NCI-H510A (cell line): ENCODE results near the gene ELOVL1.
"Not testable (repeated sequence)": the region's sequence is repeated elsewhere in the genome, so short reads cannot be mapped to it uniquely, and the experiment has no call there.

ENCODE experiments used
- DNase-seq: peaks from one replicate; lab custom pipeline; 2025; lab: John Stamatoyannopoulos, UW

ELOVL1 gene

GRCh38 chr1:43381612-43382011, 13.8 kb upstream of the ELOVL1 start:
- DNase-seq = no peak

- no peak for DNase-seq
These were observed 11.7 kb upstream of the ELOVL1 start for GRCh38 chr1:43379476-43379875.

GRCh38 chr1:43377831-43378230, 10.0 kb upstream of the ELOVL1 start:
- DNase-seq = no peak

- peak; percentile 57 for DNase-seq
These were observed 9.0 kb upstream of the ELOVL1 start for GRCh38 chr1:43376723-43377235.

- DNase-seq = no peak
These were observed 5.5 kb upstream of the ELOVL1 start for GRCh38 chr1:43373066-43373940.

GRCh38 chr1:43372172-43372571, 4.4 kb upstream of the ELOVL1 start:
- DNase-seq = no peak

GRCh38 chr1:43370564-43370963, 2.8 kb upstream of the ELOVL1 start:
- no peak for DNase-seq

GRCh38 chr1:43369779-43370178, 2.0 kb upstream of the ELOVL1 start:
- DNase-seq = not testable (repeated sequence)

- peak; percentile 57 for DNase-seq
These were observed 822 bp upstream of the ELOVL1 start for GRCh38 chr1:43368646-43369020.

- DNase-seq = peak; percentile 89
These were observed 546 bp downstream of the ELOVL1 start for GRCh38 chr1:43367026-43367903.

- DNase-seq = no peak
These were observed 1.2 kb downstream of the ELOVL1 start for GRCh38 chr1:43366601-43367025.

GRCh38 chr1:43366179-43366578, 1.6 kb downstream of the ELOVL1 start:
- peak; percentile 96 for DNase-seq

GRCh38 chr1:43365678-43366077, 2.1 kb downstream of the ELOVL1 start:
- DNase-seq = no peak

GRCh38 chr1:43363935-43364525, 3.8 kb downstream of the ELOVL1 start:
- DNase-seq = no peak

- no peak for DNase-seq
These were observed 4.4 kb downstream of the ELOVL1 start for GRCh38 chr1:43363283-43363934.

GRCh38 chr1:43360616-43361015, 7.2 kb downstream of the ELOVL1 start:
- no peak for DNase-seq

GRCh38 chr1:43359696-43360095, 8.1 kb downstream of the ELOVL1 start:
- DNase-seq = no peak

- peak; percentile 100 for DNase-seq
These were observed 8.8 kb downstream of the ELOVL1 start, which contains the start of gene CDC20 for GRCh38 chr1:43358746-43359693. TSS of gene CDC20 (plus strand) at chr1:43358981. CDS start at chr1:43359216, 235 bp downstream.

GRCh38 chr1:43358121-43358745, 9.6 kb downstream of the ELOVL1 start:
- DNase-seq = peak; percentile 87

GRCh38 chr1:43357251-43357650, 10.6 kb downstream of the ELOVL1 start:
- DNase-seq = no peak
